Hematopoietic multipotent progenitor cell (in vitro differentiated cells): ENCODE measurements around the gene HABP2. TPM values are rescaled to one million over a fixed set of nuclear protein-coding genes. Genes with fewer than 3 reads are reported as not detected.
A peak's percentile ranks its signal among the peaks of the same experiment; 100 is the strongest.

Source experiments
- DNase-seq, 3 donors: peaks; one replicate each; pipeline ENCODE4 v3.0.0-alpha.2; 2011 to 2015; ENCODE audit warnings: low read depth in 2 of 3, low spot score in 2 of 3
- total RNA-seq: library from RNA; depleted of rRNA; stranded (reverse); fragments of >200 nt; gene quantifications from one replicate; pipeline ENCODE4 v1.2.3, GENCODE V29; 2012

HABP2 gene
- total RNA-seq, result 0.27 TPM

GRCh38 chr10:113552701-113553100 lies at the start of gene HABP2:
TSS of gene HABP2 (plus strand) at chr10:113553053. CDS start at chr10:113553122, 69 bp downstream.
- no peak for DNase-seq

GRCh38 chr10:113503930-113504329 lies 48.9 kb upstream of the HABP2 start:
- DNase-seq, result no peak

- no peak for DNase-seq
These were observed 48.4 kb upstream of the HABP2 start for GRCh38 chr10:113504423-113504822.

- no peak for DNase-seq
These were observed 46.4 kb upstream of the HABP2 start for GRCh38 chr10:113506476-113506875.

GRCh38 chr10:113511419-113511818 lies 41.4 kb upstream of the HABP2 start:
- no peak for DNase-seq

GRCh38 chr10:113515161-113515560 lies 37.7 kb upstream of the HABP2 start:
- no peak for DNase-seq

- no peak for DNase-seq
These were observed 37.3 kb upstream of the HABP2 start for GRCh38 chr10:113515601-113516000.

- DNase-seq, result no peak
These were observed 36.8 kb upstream of the HABP2 start for GRCh38 chr10:113516061-113516460.

- DNase-seq, result no peak
These were observed 35.5 kb upstream of the HABP2 start for GRCh38 chr10:113517165-113517900.

- no peak for DNase-seq
These were observed 35.0 kb upstream of the HABP2 start for GRCh38 chr10:113517901-113518260.

GRCh38 chr10:113518415-113518814 lies 34.4 kb upstream of the HABP2 start:
- DNase-seq, result no peak

- DNase-seq, result no peak
These were observed 33.8 kb upstream of the HABP2 start for GRCh38 chr10:113518816-113519591.

- peak in 1 of 3 donors; percentile 63 for DNase-seq
These were observed 33.2 kb upstream of the HABP2 start for GRCh38 chr10:113519681-113520115.

GRCh38 chr10:113520261-113520660 lies 32.6 kb upstream of the HABP2 start:
- DNase-seq, result no peak

GRCh38 chr10:113520690-113521474 lies 32.0 kb upstream of the HABP2 start:
- peak in 2 of 3 donors; percentile 49 to 78 for DNase-seq

GRCh38 chr10:113521475-113521795 lies 31.4 kb upstream of the HABP2 start:
- DNase-seq, result no peak

- peak in 1 of 3 donors; percentile 13 for DNase-seq
These were observed 30.4 kb upstream of the HABP2 start for GRCh38 chr10:113522460-113522859.

GRCh38 chr10:113523071-113523470 lies 29.8 kb upstream of the HABP2 start:
- no peak for DNase-seq

GRCh38 chr10:113523628-113524027 lies 29.2 kb upstream of the HABP2 start:
- no peak for DNase-seq

GRCh38 chr10:113524120-113524519 lies 28.7 kb upstream of the HABP2 start:
- peak in 1 of 3 donors; percentile 27 for DNase-seq
